NCI-H2196 treated with DMSO at 0.1 percent for 48 hours (cell line): ENCODE results near the gene ARHGEF10L.
"Not testable (repeated sequence)": the region's sequence is repeated elsewhere in the genome, so short reads cannot be mapped to it uniquely, and the experiment has no call there.

Experiments used
- DNase-seq: peaks from one replicate; lab custom pipeline; 2025; ENCODE audit not compliant: unreplicated experiment; lab: John Stamatoyannopoulos, UW

The ARHGEF10L gene

GRCh38 chr1:17539477-17540254 lies at the start of gene ARHGEF10L:
ARHGEF10L (plus strand) TSS chr1:17539698; CDS start chr1:17580596, 40,898 bp downstream.
- DNase-seq, result no peak

- not testable (repeated sequence) for DNase-seq
Observed at GRCh38 chr1:17489768-17490417, 49.6 kb upstream of the ARHGEF10L start.

- not testable (repeated sequence) for DNase-seq
Observed at GRCh38 chr1:17490667-17491066, 48.8 kb upstream of the ARHGEF10L start.

DNA sequence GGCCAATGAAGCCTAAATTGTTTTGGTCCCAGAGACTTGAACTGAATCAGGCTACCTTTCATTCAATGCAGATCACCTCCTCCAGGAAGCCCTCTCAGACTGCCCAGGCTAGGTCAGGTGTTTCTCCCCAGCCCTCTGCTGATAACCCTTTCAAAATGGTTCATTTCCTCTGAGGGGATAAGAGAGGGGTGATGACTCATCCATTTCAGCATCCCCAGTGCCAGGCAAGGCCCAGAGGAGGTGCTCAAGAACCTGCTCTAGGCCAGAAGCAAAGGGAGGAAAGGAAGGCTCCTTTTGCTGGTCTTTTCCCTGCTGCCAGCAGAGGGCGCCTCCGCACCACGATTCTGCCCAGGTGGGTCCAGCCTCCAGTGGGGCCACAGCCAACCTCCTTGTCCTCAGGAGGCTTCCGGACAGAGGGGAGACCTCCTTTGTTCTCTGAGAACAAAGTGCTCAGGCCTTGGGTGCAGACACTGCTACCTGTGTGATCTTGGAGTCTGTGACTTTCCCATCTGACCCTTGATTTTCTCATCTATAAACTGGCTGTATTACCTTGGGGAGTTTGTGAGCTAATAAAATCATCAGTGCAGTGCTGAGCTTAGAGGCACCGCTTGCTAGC lies 45.3 kb upstream of the ARHGEF10L start:
- peak; percentile 57 for DNase-seq

- DNase-seq, result no peak
Observed at GRCh38 chr1:17496419-17496818, 43.1 kb upstream of the ARHGEF10L start.

DNA sequence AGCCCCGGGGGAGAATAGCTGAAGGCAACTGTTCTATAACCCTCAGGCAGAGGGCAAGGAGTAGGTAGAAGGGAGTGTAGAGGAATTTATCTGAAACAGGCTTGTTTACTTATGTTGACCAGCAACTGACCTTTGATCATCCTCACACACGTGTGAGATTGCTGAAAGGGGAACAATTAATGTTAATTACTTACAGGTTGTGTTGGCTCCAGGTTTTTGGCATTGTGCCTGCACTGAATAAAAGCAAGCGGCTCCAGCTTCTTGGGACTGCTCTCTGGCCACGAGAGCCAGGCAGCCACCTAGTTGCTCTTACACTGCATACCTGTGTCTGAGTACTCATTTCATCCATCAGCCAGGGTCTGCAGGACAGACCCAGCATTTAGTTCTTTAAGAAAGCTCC lies 41.3 kb upstream of the ARHGEF10L start:
- DNase-seq, result no peak

DNA sequence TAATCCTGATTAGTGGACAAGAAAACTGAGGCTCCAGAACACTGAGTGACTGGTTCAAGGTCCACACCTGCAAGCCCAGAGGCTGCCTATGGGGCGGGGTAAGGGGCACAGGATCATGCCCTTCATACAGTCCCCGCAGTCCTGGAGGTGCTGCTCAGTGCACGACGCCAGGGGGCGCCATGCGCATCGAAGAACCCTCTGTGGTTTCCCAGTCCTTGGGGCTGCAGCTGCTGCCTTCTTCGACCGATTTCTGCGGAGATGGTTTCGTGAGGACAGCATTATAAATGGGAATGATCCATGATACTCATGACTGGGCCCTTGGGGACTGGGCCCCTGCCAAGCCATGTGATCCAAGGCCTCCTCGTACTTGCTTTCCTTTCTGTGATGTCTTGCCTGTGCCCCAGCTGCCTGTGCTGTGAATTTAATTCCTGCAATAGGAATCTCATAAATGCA lies 37.1 kb upstream of the ARHGEF10L start:
- peak; percentile 73 for DNase-seq

DNA sequence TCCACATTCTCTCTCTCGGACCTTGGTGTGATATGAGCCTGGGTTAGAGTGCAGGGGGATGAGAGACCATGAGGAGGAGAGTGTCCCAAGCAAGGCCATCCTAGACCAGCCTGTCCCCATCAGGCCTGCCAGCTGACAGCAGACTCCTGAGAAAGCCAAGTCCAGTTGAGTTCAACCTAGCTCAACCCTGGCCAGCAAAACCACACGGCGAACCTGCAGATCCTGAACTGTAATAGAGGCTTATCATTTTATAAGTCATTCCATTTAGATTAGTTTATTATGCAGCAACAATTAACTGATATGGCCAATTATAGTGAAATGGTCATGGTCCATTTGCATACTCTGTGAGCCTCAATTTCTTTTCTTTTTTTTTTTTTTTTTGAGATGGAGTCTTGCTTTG lies 36.4 kb upstream of the ARHGEF10L start:
- no peak for DNase-seq

DNA sequence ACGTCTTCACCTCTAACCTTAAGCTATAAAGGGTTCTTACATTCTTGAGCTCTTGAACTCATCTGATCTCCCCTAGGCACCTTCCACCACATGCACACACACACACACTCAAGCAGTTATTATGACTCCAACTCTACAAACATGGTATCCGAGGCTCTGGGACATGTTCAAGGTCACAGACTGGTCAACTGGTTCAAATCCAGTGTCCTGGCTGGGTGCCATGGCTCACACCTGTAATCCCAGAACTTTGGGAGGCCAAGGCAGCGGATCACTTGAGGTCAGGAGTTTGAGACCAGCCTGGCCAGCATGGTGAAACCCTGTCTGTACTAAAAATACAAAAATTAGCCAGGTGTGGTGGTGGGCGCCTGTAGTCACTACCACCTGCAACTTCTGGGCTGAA lies 32.3 kb upstream of the ARHGEF10L start:
- not testable (repeated sequence) for DNase-seq

DNA sequence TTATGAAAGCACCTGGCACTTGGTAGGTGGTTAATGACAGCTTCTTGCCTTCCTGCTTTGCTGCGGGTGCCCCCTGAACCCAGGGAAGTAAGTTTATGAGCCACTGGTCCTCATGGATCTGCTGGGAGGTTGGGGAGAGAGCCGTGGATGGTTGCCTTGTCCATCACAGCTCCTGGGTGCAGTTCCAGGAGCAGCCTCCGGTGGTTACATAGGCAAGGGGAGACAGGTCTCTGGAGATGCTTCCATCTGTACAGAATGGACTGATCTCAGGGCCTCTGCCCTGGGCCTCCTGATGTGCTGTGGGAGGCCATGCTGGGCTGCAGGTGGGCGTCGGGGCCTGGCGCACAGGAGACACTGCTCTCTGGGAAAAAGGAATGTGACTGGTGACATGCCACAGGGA lies 31.6 kb upstream of the ARHGEF10L start:
- no peak for DNase-seq

DNA sequence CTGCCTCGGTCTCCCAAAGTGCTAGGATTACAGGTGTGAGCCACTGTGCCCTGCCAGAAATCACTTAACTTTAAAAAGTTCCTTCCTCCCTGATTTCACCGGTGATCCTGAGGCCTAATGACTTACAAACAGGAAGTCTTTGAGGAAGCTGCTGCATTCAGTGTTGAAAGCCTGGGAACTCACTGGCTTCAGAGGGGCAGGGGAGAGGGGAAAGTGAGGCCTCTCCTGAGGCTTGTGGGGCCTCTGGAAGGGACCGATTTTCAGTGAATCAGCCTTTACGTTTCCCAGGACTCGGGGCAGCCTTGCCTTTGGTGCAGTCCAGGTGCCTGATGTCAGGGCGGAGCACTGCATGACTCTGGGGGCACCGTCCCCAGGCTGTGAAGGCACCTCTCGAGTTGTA lies 30.1 kb upstream of the ARHGEF10L start:
- DNase-seq, result no peak

DNA sequence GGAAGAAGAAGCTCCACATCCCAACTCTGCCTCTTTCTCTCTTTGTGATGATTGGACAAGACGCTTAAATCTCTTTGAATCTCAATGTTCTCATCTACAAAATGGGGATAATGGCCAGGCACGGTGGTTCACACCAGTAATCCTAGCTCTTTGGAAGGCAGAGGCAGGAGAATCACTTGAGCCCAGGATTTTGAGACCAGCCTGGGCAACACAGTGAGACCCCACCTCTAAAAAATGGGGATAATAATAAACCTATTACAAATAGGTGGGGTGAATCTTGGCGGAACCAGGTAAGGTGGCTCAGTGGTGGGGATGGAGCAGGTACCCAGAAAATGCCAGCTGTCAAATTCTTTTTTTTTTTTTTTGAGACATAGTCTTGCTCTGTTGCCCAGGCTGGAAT lies 29.4 kb upstream of the ARHGEF10L start:
- DNase-seq, result no peak

DNA sequence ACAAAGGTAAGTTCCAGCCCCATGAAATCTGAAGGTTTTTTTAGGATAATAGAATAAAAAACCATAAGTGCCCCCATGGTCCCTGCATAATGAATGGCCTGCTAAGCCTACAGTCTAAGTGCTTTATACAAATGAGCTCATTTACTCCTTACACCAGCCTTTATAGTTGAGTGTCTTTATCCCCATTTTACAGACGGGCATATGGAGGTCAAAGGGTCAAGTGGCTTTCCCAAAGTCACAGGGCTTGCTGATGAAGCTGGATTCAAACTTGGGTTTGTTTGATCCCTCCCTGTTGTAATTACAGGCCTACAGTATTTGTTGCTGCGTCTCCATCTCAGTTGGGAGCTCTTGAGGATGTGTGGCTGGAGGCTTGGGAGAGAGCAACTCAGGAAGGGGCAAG lies 28.3 kb upstream of the ARHGEF10L start:
- no peak for DNase-seq

- DNase-seq, result no peak
Observed at GRCh38 chr1:17513131-17513530, 26.4 kb upstream of the ARHGEF10L start.

DNA sequence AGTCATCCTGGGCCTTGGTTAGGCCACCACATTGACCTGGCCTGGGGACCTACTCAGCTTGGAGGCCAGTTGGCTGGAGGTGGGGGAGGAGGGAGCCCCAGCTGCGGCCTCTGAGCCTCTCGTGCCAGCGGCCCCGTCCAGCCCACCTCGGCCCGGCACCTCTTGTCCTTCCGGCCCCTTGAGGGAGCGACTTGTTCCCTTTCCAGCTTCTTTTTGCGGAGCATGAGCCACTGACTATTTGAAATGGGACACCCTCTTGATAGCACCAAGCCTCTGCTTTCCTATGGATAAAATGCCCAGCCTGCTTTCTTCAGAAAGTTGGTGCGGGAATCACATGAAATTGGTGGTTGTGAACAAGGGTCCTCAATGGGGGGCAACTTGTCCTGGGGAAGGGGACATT lies 24.7 kb upstream of the ARHGEF10L start:
- DNase-seq, result no peak

GRCh38 chr1:17515902-17516301 lies 23.6 kb upstream of the ARHGEF10L start:
- DNase-seq, result no peak

DNA sequence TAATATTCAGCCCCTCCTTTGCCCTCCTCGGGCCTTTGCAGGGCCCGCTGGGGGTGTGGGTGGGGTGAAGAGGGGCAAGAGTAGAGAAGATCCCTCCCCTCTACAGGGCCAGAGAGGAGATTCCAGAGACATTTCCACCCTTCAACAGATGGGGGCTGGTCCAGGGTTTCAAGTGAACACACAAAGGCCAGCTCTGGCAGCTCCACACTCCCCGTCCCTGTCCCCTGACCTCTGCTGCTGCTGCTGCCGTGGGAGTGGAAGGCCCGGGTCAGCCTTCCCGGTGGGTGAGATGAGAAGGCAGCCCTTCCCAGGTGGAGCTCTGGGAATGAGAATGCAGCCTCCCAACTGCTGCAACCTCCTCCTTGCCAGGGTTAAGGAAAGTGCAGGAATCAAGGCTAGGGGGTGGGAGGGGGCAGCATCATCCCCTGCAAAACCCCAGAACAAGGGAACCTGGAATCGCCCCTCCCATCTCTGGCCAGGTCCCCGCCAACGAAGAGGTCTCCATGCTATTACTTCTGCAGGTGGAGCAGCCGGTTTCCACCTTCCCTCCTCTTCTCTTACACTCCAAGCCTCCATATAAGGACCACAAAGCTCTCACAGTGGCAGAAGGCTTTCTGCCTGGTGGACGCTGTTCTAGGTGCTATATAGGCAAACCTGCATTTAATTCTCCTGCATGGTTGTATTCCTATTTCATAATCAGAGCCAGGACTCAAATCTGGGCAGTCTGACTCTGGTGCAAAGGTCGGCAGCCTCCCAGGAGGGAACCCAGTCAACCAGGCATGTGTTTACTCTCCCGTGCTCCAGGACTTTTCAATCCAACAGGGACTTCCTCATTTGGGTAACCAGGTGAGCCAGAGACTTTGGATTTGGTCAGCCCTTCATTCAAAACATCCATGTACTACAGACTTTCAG lies 22.9 kb upstream of the ARHGEF10L start:
- DNase-seq, result no peak

DNA sequence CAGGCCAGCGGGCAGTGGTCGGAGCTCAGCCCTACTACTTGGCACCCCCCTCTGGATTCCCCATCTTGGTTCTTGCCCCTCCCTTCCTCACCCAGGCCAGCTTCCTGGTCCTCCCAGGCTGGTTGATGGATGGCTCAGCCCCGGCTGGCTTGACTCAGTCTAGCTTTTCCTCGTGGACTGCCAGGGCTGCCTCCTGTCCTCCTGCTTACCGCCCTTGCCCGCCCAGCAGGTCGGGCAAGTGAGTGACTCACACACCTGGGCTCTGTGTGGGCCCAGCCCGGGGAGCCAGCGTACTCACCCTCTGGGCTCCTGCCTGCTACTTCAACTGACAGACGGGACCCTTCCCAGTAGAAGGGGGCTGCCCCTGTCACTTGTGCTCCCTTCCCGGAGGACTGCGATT lies 19.5 kb upstream of the ARHGEF10L start:
- DNase-seq, result no peak

DNA sequence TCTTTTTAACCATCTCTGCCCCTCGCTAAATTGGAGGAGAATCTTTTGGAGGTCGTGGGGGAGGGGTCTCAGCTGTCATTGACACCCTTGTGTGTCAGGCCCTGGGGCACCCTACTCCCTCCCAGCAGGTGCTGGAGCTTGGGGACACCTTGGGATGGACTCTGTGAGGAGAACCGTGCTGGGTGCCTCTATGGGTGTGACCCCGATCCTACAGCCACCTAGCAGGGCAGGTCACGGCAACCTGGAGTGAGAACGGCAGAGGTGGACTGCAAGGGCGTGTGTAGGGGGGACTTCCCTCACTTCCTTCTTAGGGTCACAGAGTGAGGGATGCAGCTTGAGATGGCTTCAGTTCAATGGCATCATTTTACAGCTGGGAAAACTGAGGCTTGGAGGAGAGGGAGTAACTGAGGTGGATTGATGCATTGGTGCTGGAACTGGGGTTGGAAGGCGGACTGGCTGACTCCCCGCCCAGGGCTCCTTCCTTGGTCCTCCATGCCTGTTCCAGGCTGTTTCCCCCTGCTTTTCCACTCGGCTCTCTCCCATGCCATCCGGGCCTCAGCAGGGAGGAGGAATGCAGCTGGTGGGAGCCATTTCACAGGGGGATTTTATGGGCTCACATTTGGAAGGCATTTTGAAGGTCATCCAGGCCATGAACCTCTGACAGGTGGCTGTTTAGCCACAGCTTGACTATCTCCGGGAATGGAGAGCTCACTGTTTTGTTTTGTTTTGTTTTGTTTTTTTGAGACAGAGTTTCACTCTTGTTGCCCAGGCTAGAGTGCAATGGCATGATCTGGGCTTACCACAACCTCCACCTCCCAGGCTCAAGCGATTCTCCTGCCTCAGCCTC lies 18.8 kb upstream of the ARHGEF10L start:
- no peak for DNase-seq

DNA sequence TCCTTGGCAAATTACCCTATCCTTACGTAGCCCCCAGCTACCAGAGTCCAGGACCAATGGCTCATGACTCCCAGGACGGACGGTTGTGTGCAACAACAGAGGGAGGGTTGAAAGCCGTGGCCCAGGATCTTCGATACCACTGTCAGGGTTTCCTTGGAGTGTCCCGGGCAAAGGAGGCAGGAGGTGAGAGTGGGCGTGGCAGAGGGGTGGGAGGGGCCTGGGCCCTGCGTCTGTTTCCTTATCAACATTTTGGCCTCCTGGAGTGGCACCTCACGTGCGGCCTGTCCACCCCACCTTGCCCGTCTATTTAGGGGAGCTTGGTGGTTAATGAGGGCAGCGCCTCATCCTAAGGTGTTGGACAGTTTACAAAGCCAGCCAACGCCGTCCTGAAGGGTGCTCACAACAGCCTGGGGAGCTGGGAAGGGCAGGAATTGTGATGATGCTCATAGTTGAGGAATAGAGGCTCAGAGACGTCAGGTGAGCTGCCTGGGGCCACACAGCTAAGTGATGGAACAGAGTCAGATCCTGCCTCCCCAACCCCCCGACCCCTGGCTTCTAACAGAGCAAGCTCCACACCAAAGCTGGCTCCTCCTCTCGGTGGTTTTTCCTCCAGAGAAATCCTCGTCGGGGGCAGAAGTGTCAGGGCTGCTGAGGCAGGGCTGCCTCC lies 17.4 kb upstream of the ARHGEF10L start:
- no peak for DNase-seq
